A549 (cell line): ENCODE measurements around the gene CHAC2. TPM values are rescaled to one million over a fixed set of nuclear protein-coding genes. Genes with fewer than 3 reads are reported as not detected.

ENCODE experiments used
- ATAC-seq, 2 experiments: fragments of 200-7000 bp in 1 of 2; fragments of >200 bp in 1 of 2; cut with Nextera tagmentation in 1 of 2; cut with Tn5 transposase in 1 of 2; 3 replicates each; pipeline versions ENCODE4 v1.8.0 to v1.9.1; 2018 to 2020; ENCODE audit warnings: mild to moderate bottlenecking in 1 of 2, moderate library complexity in 1 of 2
- CTCF ChIA-PET: fragments of 300-600 bp; sonication (Branson Sonifier 250); formaldehyde crosslinking; extraction: SDS; loops from one replicate; lab custom pipeline; 2021; ENCODE audit warnings: antibody characterized with exemption, inconsistent platforms; lab: Yijun Ruan, JAX
- POLR2A ChIA-PET: fragments of 350-600 bp; formaldehyde crosslinking; extraction: SDS; loops from one replicate; lab custom pipeline; 2021; ENCODE audit warnings: antibody characterized with exemption, inconsistent platforms; lab: Yijun Ruan, JAX
- DNase-seq, 2 experiments: peaks; one replicate each; pipeline versions ENCODE4 v3.0.0 to v3.0.0-alpha.2; 2011 to 2016; ENCODE audit warnings: low read depth in 1 of 2, low spot score in 1 of 2
- FAIRE-seq: peaks from 2 replicates; lab custom pipeline; 2011; peaks lifted over from hg19 to GRCh38; lab: Jason Lieb, UNC
- H3K27ac ChIP-seq, 2 experiments: fragments of >200 bp; sonication (Bioruptor Twin); formaldehyde crosslinking; 3 replicates each; pipeline ENCODE4 v1.5.1; 2016 to 2017
- H3K4me1 ChIP-seq: fragments of >200 bp; sonication (Bioruptor Twin); formaldehyde crosslinking; 3 replicates; pipeline ENCODE4 v1.6.1; 2016
- H3K4me2 ChIP-seq: fragments of >200 bp; sonication (Bioruptor Twin); formaldehyde crosslinking; 3 replicates; pipeline ENCODE4 v1.6.1; 2016
- H3K4me3 ChIP-seq: fragments of >200 bp; sonication (Bioruptor Twin); formaldehyde crosslinking; 3 replicates; pipeline ENCODE4 v1.5.1; 2016
- H3K9me3 ChIP-seq: fragments of >200 bp; sonication (Bioruptor Twin); formaldehyde crosslinking; 3 replicates; pipeline ENCODE4 v1.6.1; 2016
- ATOH8 ChIP-seq: fragments of 250-450 bp; sonication (Bioruptor Pico); IDR thresholded peaks from 2 replicates; pipeline ENCODE4 v1.5.0; 2020; ENCODE audit warnings: low read depth, mild to moderate bottlenecking, moderate library complexity
- CBX8 ChIP-seq: fragments of 200-600 bp; sonication (generic); IDR thresholded peaks from 2 replicates; pipeline ENCODE4 v1.6.1; 2016
- ELK1 ChIP-seq: fragments of 150-350 bp; IDR thresholded peaks from 2 replicates; pipeline ENCODE4 v1.6.1; 2014; ENCODE audit warnings: low read depth, mild to moderate bottlenecking, low read length
- EP300 ChIP-seq, 2 experiments: fragments of >200 bp; sonication (Bioruptor Twin); formaldehyde crosslinking; IDR thresholded peaks; 2 replicates in 1 of 2; 3 replicates in 1 of 2; pipeline ENCODE4 v1.6.1; 2016 to 2017
- ESRRA ChIP-seq: fragments of 150-350 bp; IDR thresholded peaks from 2 replicates; pipeline ENCODE4 v1.6.1; 2014; ENCODE audit warnings: mild to moderate bottlenecking, low read length, borderline replicate concordance
- FOSB ChIP-seq: fragments of 250-450 bp; sonication (Bioruptor Pico); IDR thresholded peaks from 2 replicates; pipeline ENCODE4 v1.5.0; 2020; ENCODE audit warnings: mild to moderate bottlenecking, moderate library complexity
- FOSL2 ChIP-seq, 2 experiments: fragments of 450-650 bp in 1 of 2; fragments of >200 bp in 1 of 2; sonication (Bioruptor Twin) in 1 of 2; formaldehyde crosslinking; IDR thresholded peaks; 2 replicates each; pipeline versions ENCODE4 v1.5.0 to v1.6.1; 2016 to 2020; ENCODE audit warnings: mild to moderate bottlenecking in 1 of 2, moderate library complexity in 1 of 2
- FOXS1 ChIP-seq: fragments of 250-450 bp; sonication (Bioruptor Pico); IDR thresholded peaks from 2 replicates; pipeline ENCODE4 v1.5.0; 2020; ENCODE audit warnings: mild to moderate bottlenecking, moderate library complexity
- HDAC2 ChIP-seq: fragments of 200-600 bp; sonication (generic); IDR thresholded peaks from 2 replicates; pipeline ENCODE4 v1.6.1; 2016
- HEYL ChIP-seq: fragments of 250-450 bp; sonication (Bioruptor Pico); IDR thresholded peaks from 2 replicates; pipeline ENCODE4 v1.8.0; 2021; ENCODE audit warnings: mild to moderate bottlenecking, moderate library complexity
- HOXA7 ChIP-seq: fragments of 250-450 bp; sonication (Bioruptor Pico); IDR thresholded peaks from 2 replicates; pipeline ENCODE4 v1.5.0; 2020; ENCODE audit warnings: mild to moderate bottlenecking, moderate library complexity
- HOXB13 ChIP-seq: fragments of 250-450 bp; sonication (Bioruptor Pico); IDR thresholded peaks from 2 replicates; pipeline ENCODE4 v1.5.0; 2020; ENCODE audit warnings: low read depth, mild to moderate bottlenecking, moderate library complexity
- JUNB ChIP-seq: fragments of >200 bp; sonication (Bioruptor Twin); formaldehyde crosslinking; IDR thresholded peaks from 2 replicates; pipeline ENCODE4 v1.6.1; 2016
- KDM5A ChIP-seq: fragments of 200-600 bp; sonication (generic); IDR thresholded peaks from 2 replicates; pipeline ENCODE4 v1.6.1; 2016; ENCODE audit warnings: antibody characterized with exemption, mild to moderate bottlenecking
- MAFK ChIP-seq: fragments of 450-650 bp; IDR thresholded peaks from 2 replicates; pipeline ENCODE4 v1.6.1; 2014; ENCODE audit not compliant: partially characterized antibody
- NPAS2 ChIP-seq: fragments of 250-450 bp; sonication (Bioruptor Pico); IDR thresholded peaks from 2 replicates; pipeline ENCODE4 v1.8.0; 2022; ENCODE audit warnings: mild to moderate bottlenecking, moderate library complexity, borderline replicate concordance
- NR3C1 ChIP-seq: fragments of >200 bp; sonication (Bioruptor Twin); formaldehyde crosslinking; IDR thresholded peaks from 3 replicates; pipeline ENCODE4 v1.6.1; 2017
- POLR2A ChIP-seq: IDR thresholded peaks from 2 replicates; pipeline ENCODE4 v1.6.1; 2012; ENCODE audit warnings: mild to moderate bottlenecking, low read length
- POLR2AphosphoS2 ChIP-seq: conservative IDR thresholded peaks from 2 replicates; pipeline ENCODE4 v1.6.1; 2012; ENCODE audit warnings: low read length, improper control_type of control experiment, inconsistent platforms
- RARB ChIP-seq: fragments of 250-450 bp; sonication (Bioruptor Pico); IDR thresholded peaks from 2 replicates; pipeline ENCODE4 v1.8.0; 2021; ENCODE audit warnings: mild to moderate bottlenecking, moderate library complexity
- SREBF2 ChIP-seq: fragments of 450-650 bp; IDR thresholded peaks from 2 replicates; pipeline ENCODE4 v1.6.1; 2014; ENCODE audit warnings: mild to moderate bottlenecking, moderate library complexity
- TFCP2L1 ChIP-seq: fragments of 250-450 bp; sonication (Bioruptor Pico); IDR thresholded peaks from 2 replicates; pipeline ENCODE4 v1.5.0; 2021; ENCODE audit warnings: mild to moderate bottlenecking
- ZNF302 ChIP-seq: fragments of 250-450 bp; sonication (Bioruptor Pico); IDR thresholded peaks from 2 replicates; pipeline ENCODE4 v1.9.0; 2021; ENCODE audit warnings: inconsistent platforms, mild to moderate bottlenecking, moderate library complexity
- ZSCAN20 ChIP-seq: fragments of 250-450 bp; sonication (Bioruptor Pico); IDR thresholded peaks from 2 replicates; pipeline ENCODE4 v1.8.0; 2022; ENCODE audit warnings: mild to moderate bottlenecking, moderate library complexity
- WGBS: methylation state at CpG from one replicate; pipeline ENCODE4 v1.1.6; 2017; ENCODE audit errors: missing lambda C conversion rate; 5-methylcytosine and 5-hydroxymethylcytosine counted together
- polyA plus RNA-seq, 4 experiments: library from polyadenylated mRNA; depleted of rRNA in 3 of 4; stranded (reverse); fragments of >200 nt; fragmentation: RNase III in 1 of 4; extraction: RNeasy Plus Mini Kit Qiagen cat#74134 plus additional on column Dnase treatment in 1 of 4; gene quantifications; 2 replicates in 3 of 4; 3 replicates in 1 of 4; pipeline ENCODE4 v1.2.3, GENCODE V29; 2011 to 2017
- TF ChIP-seq, protein P1 (sequence below): fragments of 250-450 bp; sonication (Bioruptor Pico); IDR thresholded peaks from 2 replicates; pipeline ENCODE4 v1.5.0; 2021; ENCODE audit warnings: mild to moderate bottlenecking, moderate library complexity, borderline replicate concordance
- TF ChIP-seq, protein P2 (sequence below): fragments of >200 bp; sonication (Bioruptor Twin); formaldehyde crosslinking; IDR thresholded peaks from 3 replicates; pipeline ENCODE4 v1.6.1; 2016
- TF ChIP-seq, protein P3 (sequence below): fragments of 200-600 bp; sonication (generic); IDR thresholded peaks from 2 replicates; pipeline ENCODE4 v1.6.1; 2016; ENCODE audit warnings: antibody characterized with exemption, mild to moderate bottlenecking, moderate library complexity

Gene CHAC2
- polyA plus RNA-seq, 2 of the 4 experiments (the other 2 are of a cell fraction), result 20.1 to 21.8 TPM

DNA sequence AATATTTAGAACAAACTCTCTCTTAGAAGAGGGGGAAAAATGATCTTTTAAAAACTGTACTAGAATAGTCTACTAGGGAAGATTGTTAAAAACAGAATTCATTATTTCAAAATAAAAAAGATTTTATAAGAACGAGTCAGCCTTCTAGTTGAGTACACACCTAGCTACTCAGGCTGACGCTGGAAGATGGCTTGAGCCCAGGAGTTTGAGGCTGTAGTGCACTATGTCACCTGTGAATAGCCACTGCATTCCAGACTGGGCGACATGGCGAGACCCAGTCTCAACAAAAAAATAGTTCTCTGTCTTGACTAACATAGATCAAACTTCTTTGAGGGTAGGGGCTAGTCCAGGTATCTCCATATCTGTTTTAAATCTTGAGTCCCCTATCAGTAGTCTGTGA lies 53.1 kb downstream of the CHAC2 start:
- Histone ChIP-seq H3K27ac (no peak overlapping the region), H3K4me3 (no peak overlapping the region), H3K4me2 (no peak overlapping the region), H3K9me3 (no peaks in the 10 kb centered on the region), H3K4me1 (no peaks in the 10 kb centered on the region)
- no peak; a peak in 2 of 6 replicates for ATAC-seq
- CTCF ChIA-PET, result interaction anchor here (1.8 kb wide), 1 partner anchor 34 kb away, joined by 4 read pairs; the partner anchor contains the start of genes ASB3 and ERLEC1
- WGBS, result 92% methylated on average over 4 of the region's 4 CpGs
- TF ChIP-seq MAFK (no peak), HEYL (no peak), FOXS1 (no peak), RARB (CRISPR knock-in tag) (no peak), ESRRA (no peak), HOXA7 (CRISPR knock-in tag) (no peak), ELK1 (no peak), ATOH8 (CRISPR knock-in tag) (no peak), CBX8 (no peak), EP300 (IDR thresholded peaks at IDR 0.05) (no peak), KDM5A (no peak), FOSL2 (IDR thresholded peaks at IDR 0.05) (no peak), FOSL2 (CRISPR knock-in tag; IDR thresholded peaks at IDR 0.05) (no peak), ZNF302 (CRISPR knock-in tag) (no peak), NPAS2 (no peak), NR3C1 (no peak), TFCP2L1 (CRISPR knock-in tag) (no peak), ZSCAN20 (CRISPR knock-in tag) (no peak), JUNB (no peak)
- TF ChIP-seq, protein P1, sequence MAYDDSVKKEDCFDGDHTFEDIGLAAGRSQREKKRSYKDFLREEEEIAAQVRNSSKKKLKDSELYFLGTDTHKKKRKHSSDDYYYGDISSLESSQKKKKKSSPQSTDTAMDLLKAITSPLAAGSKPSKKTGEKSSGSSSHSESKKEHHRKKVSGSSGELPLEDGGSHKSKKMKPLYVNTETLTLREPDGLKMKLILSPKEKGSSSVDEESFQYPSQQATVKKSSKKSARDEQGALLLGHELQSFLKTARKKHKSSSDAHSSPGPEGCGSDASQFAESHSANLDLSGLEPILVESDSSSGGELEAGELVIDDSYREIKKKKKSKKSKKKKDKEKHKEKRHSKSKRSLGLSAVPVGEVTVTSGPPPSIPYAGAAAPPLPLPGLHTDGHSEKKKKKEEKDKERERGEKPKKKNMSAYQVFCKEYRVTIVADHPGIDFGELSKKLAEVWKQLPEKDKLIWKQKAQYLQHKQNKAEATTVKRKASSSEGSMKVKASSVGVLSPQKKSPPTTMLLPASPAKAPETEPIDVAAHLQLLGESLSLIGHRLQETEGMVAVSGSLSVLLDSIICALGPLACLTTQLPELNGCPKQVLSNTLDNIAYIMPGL, result no peak
- TF ChIP-seq, protein P2, sequence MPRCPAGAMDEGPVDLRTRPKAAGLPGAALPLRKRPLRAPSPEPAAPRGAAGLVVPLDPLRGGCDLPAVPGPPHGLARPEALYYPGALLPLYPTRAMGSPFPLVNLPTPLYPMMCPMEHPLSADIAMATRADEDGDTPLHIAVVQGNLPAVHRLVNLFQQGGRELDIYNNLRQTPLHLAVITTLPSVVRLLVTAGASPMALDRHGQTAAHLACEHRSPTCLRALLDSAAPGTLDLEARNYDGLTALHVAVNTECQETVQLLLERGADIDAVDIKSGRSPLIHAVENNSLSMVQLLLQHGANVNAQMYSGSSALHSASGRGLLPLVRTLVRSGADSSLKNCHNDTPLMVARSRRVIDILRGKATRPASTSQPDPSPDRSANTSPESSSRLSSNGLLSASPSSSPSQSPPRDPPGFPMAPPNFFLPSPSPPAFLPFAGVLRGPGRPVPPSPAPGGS, result no peak
- no peak for FAIRE-seq
- no peak for DNase-seq
- POLR2A ChIA-PET, result no interaction called here

- CTCF ChIA-PET, result no interaction called here
- POLR2A ChIA-PET, result no interaction called here
- FAIRE-seq (no peak), DNase-seq (no peak), ATAC-seq (no peak)
- 84% methylated on average over 6 of the region's 6 CpGs for whole genome bisulfite sequencing
- H3K27ac ChIP-seq, result no peak overlapping the region
- H3K9me3 ChIP-seq, result no peaks in the 10 kb centered on the region
- H3K4me1 ChIP-seq, result no peaks in the 10 kb centered on the region
- H3K4me2 ChIP-seq, result no peak overlapping the region
- no peak overlapping the region for H3K4me3 ChIP-seq
- no peak for TF ChIP-seq TFCP2L1 (CRISPR knock-in tag)
- TF ChIP-seq SREBF2, result no peak
- TF ChIP-seq ZNF302 (CRISPR knock-in tag), result no peak
- no peak for TF ChIP-seq NR3C1
- TF ChIP-seq HDAC2, result no peak
- TF ChIP-seq FOSB, result no peak
- no peak for TF ChIP-seq NPAS2
- TF ChIP-seq ZSCAN20 (CRISPR knock-in tag), result no peak
- TF ChIP-seq, protein P3, sequence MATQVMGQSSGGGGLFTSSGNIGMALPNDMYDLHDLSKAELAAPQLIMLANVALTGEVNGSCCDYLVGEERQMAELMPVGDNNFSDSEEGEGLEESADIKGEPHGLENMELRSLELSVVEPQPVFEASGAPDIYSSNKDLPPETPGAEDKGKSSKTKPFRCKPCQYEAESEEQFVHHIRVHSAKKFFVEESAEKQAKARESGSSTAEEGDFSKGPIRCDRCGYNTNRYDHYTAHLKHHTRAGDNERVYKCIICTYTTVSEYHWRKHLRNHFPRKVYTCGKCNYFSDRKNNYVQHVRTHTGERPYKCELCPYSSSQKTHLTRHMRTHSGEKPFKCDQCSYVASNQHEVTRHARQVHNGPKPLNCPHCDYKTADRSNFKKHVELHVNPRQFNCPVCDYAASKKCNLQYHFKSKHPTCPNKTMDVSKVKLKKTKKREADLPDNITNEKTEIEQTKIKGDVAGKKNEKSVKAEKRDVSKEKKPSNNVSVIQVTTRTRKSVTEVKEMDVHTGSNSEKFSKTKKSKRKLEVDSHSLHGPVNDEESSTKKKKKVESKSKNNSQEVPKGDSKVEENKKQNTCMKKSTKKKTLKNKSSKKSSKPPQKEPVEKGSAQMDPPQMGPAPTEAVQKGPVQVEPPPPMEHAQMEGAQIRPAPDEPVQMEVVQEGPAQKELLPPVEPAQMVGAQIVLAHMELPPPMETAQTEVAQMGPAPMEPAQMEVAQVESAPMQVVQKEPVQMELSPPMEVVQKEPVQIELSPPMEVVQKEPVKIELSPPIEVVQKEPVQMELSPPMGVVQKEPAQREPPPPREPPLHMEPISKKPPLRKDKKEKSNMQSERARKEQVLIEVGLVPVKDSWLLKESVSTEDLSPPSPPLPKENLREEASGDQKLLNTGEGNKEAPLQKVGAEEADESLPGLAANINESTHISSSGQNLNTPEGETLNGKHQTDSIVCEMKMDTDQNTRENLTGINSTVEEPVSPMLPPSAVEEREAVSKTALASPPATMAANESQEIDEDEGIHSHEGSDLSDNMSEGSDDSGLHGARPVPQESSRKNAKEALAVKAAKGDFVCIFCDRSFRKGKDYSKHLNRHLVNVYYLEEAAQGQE, result no peak
- no peak for TF ChIP-seq POLR2AphosphoS2
- no peak for TF ChIP-seq HOXB13 (CRISPR knock-in tag)
- TF ChIP-seq ATOH8 (CRISPR knock-in tag), result no peak
- TF ChIP-seq POLR2A, result no peak
- TF ChIP-seq, protein P1, result no peak
- no peak for TF ChIP-seq ESRRA
These were observed 54.2 kb downstream of the CHAC2 start for GRCh38 chr2:53821810-53822209.
